NCI-H774 (cell line): ENCODE results near the gene RCCD1.

Source experiments
- DNase-seq: peaks from one replicate; lab custom pipeline; 2025; lab: John Stamatoyannopoulos, UW

RCCD1 gene

DNA sequence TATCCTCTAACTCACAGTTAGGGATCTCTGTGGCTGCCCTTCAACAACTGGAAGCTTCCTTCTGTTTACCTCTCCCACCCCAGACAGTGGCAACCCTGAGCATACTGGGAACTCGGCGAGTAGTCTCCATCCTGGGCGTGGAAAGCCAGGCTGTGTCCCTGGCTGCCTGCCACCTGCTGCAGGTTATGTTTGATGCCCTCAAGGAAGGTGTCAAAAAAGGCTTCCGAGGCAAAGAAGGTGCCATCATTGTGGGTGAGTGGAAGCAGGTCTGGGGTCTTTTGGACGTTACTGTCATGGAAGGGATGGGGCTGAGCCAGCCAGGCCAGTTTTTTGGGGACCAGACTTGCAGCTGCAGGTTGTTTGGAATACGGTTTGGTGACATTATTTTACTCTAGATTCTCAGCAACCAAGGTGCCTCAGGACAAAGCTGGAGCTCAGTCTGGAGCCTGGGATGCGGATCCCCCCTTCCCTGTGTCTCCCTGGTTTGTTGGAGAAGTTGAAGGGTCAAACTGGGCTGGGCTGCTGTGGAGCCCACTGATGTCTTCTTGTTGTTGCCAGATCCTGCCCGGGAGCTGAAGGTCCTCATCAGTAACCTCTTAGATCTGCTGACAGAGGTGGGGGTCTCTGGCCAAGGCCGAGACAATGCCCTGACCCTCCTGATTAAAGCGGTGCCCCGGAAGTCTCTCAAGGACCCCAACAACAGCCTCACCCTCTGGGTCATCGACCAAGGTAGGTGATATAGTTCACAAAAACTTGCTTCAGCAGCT, 12.1 kb upstream of the RCCD1 start:
- no peak for DNase-seq

DNA sequence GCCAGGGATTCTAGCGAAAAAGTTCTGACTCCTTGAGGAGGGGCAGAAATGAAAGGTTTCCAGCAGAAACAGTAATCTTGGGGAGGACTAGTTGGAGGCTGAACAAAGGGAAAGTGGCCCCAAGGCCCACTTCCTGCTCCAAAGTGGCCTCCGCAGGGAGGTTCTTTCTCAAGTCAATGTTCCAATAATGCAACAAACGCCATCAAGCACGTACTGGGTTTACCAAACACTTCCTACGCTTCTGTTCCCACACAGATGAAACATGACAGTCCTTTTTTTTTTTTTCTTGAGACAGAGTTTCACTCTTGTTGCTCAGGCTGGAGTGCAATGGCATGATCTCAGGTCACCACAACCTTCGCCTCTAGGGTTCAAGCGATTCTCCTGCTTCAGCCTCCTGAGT, 9.6 kb upstream of the RCCD1 start:
- no peak for DNase-seq

DNA sequence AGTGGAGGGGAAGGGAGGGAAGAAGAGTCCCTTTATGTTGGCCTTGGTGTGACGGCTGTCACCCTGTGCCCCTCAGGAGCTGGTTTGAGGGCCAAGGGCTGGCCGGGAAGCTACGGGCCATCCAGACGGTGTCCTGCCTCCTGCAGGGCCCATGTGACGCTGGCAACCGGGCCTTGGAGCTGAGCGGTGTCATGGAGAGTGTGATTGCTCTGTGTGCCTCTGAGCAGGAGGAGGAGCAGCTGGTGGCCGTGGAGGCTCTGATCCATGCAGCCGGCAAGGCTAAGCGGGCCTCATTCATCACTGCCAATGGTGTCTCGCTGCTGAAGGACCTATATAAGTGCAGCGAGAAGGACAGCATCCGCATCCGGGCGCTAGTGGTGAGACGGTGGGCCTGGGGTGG, 8.1 kb upstream of the RCCD1 start:
- DNase-seq = no peak

DNA sequence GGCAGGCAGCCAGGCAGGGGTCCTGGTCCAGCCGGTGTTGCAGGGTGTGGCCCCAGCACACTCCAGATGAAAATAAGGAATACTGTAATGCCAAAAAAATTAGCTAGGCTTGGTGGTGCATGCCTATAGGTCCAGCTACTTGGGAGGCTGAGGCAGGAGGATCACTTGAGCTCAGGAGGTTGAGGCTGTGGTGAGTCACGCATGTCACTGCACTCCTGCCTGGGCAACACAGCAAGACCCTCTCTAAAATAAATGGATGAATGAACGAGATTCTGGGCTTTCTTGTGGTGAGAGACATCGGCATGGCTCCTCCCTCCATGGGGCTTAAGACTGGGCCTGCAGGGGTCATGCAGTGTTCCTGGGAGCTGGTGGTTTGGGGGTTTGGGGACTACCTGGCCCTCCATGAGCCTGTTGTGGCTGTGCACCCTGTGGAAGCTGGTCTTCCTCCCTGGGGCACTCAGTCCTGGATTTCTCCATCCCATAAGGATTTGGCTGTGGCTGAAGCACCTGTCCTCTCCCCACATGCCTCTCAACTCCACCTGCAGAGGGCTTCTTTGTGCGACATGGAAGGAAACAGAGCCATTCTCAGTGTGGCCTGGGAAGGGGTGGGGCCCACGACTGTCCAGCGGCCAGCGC, 7.6 kb upstream of the RCCD1 start:
- no peak for DNase-seq

DNA sequence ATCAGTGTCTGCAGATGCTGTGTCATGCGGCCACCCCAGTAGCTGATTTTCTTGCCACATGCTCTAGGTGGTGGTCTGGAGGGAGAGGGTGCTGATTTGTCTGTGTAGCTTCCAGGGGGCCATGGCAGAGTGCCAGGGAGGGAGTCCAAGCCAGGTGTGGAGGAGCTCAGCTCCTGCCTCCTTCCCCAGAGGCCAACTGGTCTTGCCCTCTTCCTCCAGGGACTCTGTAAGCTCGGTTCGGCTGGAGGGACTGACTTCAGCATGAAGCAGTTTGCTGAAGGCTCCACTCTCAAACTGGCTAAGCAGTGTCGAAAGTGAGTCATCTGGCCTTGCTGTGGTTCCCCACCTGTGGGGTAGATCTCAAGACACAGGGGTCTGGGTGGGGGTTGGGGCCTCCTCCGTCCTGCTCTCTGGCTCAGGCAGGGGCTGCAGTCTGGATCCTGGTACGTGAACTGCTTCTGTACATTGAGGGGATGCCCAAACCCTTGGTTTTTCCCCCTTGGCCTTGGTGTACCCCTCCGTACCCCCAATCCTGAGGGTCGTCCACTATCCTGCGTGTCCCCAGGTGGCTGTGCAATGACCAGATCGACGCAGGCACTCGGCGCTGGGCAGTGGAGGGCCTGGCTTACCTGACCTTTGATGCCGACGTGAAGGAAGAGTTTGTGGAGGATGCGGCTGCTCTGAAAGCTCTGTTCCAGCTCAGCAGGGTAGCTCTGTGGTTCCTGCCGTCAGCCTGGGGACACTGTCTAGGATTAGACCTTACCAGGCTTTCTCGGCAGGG, 6.9 kb upstream of the RCCD1 start:
- no peak for DNase-seq

DNA sequence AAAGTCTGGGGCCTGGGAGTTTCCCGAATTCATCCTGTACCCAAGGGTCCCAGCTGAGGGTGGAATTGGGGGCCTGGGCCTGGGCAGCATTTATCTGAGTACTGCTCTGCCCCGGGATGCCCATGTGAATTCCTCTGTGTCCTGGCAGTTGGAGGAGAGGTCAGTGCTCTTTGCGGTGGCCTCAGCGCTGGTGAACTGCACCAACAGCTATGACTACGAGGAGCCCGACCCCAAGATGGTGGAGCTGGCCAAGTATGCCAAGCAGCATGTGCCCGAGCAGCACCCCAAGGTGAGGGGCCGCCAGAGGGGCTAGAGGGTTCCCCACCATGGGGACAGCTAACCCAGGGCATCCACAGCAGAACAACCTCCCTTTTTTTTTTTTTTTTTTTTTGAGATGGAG, 6.2 kb upstream of the RCCD1 start:
- no peak for DNase-seq

DNA sequence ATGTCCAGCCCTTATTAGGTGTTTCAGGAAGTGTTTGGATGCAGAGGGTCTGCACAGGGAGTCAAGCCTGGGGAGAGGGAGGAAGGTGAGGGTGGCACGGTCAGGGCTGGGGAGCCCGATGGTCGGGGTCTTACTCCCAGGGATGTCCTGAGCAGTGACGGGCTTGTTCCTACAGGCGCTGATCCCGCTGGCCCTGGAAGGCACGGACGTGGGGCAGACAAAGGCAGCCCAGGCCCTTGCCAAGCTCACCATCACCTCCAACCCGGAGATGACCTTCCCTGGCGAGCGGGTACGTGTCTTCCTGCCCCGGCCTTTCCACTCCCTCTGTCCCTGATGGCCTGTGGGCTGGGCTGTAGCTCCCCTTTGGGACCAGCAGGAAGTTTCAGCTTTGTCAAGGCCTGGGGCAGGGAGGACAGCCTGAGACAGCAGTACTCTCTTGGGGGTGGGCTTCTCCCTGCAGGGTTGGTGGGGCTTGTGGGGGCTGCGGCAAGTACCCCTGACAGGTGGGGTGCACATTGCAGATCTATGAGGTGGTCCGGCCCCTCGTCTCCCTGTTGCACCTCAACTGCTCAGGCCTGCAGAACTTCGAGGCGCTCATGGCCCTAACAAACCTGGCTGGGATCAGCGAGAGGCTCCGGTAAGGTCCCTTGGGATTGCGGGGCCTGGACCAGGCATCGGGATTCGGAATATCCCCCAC, 4.6 kb upstream of the RCCD1 start:
- no peak for DNase-seq

DNA sequence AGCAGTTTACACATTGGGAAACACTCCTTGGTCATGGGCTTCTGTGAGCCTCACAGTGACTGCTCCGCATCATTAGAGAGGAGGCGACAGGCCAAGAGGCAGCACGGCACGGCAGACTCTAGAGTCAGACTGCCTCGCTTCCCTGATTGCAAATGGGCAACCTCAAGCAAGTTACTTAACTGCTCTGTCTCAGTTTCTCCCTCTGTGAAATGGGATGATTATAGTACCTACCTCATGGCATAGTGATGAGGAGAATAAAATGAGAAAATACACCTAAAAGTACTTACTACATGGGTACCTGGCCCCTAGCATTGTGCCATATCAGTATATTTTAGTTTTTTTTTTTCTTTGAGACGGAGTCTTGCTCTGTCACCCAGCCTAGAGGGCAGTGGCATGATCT, 4.0 kb upstream of the RCCD1 start:
- DNase-seq = no peak

DNA sequence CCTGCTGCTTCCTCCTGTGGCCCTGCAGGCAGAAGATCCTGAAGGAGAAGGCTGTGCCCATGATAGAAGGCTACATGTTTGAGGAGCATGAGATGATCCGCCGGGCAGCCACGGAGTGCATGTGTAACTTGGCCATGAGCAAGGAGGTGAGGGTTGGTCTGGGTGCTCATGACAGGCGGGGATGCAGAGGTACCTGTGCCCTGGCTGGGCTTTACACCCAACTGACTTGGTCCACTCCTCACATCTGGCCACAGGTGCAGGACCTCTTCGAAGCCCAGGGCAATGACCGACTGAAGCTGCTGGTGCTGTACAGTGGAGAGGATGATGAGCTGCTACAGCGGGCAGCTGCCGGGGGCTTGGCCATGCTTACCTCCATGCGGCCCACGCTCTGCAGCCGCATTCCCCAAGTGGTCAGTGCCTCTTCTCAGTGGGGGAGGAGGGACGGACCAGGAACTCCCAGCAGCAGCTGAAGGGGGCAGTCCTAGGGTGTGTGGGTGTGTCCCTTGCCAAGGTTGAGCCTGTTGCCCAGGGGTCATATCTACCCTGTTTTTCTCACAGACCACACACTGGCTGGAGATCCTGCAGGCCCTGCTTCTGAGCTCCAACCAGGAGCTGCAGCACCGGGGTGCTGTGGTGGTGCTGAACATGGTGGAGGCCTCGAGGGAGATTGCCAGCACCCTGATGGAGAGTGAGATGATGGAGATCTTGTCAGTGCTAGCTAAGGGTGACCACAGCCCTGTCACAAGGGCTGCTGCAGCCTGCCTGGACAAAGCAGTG, 1.6 kb upstream of the RCCD1 start:
- no peak for DNase-seq

DNA sequence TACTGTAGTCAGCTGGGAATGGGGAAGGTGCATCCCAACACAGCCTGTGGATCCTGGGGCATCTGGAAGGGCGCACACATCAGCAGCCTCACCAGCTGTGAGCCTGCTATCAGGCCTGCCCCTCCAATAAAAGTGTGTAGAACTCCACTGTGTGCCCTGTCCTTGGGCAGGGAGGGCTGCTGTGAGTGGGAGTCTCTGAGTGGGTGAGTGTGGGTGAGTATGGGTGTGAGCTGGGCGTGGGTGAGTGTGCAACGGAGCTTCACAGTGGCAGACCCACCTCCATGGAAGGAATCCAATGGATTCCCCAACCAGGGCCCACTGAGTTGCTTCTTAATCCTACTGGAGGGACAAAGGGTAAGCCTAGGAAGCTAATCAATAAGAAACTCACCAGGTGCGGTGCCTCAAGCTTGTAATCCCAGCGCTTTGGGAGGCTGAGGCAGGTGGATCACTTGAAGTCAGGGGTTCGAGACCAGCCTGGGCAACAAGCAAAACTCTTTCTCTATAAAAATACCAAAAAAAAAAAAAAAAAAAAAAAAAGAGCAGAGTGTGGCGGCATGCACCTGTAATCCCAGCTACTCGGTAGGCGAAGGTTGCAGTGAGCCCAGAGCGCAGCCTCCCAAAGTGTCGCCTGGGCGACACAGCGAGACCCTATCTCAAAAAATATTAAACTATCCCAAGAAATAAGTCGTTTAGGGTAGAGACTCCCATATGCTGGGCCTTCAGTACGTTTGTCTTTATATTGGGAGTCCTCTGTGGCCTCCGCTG, 555 bp upstream of the RCCD1 start:
- no peak for DNase-seq

DNA sequence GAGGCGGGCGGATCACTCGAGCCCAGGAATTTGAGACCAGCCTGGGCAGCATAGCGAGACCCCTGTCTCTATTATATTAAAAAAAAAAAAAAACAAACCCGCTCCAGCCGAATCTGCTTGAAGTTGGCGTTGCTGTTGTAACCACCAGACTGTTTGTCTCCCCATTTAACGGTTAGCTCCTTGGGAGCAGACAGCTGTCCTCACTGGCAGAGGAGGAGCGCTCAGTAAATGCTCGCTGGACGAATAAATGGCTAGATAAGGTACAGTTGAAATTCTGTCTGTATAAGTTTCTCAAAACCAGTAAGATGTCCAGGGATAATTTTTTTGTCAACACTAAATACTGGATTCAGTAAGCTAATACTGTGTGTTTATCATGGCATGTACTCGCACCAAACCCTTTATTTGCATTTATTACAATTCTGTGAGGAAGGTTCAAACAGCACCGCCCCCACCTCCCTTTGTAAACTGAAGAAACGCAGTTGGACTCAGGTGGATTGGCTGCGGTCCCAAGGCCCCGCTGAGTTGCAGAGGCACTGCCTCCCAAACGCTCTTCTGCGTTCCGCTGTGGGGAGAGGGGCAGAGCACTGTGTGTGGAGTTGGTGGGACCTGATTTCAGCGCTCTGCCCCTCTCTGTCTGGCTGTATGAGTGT, 1.1 kb downstream of the RCCD1 start:
- peak; percentile 35 for DNase-seq

DNA sequence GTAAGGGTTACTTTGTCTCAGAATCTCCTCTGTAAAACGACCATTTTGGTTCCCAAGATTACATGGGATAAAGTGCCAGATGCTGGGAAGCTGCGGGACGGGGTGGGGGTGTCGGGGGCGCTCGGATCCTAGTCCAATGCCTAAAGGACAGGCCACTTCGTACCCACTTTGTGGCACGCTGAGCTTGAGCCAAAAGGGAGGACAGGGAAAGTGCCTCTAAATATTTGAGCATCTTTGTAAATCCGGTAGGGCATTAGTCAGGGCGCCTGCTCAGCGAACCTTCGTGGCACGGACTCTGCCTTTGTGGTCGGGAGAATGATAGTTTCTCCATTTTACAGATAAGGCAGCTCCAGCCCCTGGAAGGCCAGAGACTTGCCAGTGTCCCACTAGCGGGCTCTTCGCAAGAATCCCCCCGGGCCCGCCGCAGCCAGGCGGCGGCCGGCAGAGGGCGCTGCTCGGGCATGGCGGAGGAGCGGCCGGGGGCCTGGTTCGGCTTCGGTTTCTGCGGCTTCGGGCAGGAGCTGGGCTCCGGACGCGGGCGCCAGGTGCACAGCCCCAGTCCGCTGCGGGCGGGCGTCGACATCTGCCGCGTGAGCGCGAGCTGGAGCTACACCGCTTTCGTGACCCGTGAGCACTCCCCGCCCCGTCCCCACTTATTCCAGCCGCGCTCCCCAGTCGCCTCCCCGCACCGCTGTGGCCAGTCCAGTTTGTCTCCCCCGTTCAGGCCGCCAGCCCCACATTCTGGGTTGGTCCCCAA, 1.8 kb downstream of the RCCD1 start:
- peak; percentile 69 for DNase-seq

DNA sequence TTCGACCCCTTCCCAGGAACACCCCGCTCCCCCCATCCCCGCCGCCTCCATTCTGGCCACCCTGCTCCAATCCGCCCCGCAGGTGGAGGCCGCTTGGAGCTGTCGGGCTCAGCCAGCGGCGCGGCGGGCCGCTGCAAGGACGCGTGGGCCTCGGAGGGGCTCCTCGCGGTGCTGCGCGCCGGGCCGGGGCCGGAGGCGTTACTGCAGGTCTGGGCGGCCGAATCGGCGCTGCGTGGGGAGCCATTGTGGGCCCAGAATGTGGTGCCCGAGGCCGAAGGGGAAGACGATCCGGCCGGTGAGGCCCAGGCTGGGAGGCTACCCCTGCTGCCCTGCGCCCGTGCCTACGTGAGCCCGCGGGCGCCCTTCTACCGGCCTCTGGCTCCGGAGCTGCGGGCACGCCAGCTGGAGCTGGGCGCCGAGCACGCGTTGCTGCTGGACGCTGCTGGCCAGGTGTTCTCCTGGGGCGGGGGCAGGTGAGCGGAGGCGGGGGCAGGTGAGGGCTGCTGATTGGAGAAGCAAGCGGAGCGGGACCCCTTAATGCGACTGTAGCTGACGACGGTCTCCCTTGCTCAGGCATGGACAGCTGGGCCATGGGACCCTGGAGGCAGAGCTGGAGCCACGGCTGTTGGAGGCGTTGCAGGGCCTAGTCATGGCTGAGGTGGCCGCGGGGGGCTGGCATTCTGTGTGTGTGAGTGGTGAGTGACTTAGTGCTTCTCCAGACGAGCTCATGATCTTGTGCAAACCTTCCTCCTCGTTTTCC, 2.5 kb downstream of the RCCD1 start:
- no peak for DNase-seq

DNA sequence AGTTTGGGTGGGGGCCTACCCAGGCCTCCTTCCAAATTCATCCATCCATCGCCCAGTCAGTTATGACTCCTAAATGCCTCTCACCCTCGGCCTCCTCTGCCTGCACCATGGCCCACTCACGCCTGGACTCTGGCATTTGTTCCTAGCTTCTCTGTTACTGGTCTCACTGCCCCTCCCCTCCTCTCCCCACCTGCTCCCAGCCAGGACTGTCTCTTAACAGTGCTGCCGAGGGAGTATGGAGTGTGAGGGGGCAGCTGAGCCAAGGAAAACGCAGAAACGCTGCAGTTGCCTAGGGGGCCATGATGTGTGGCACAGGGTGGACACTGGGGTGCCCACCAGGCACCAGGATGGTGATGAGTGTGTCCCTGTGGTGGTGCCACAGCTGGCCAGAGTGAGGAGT, 3.1 kb downstream of the RCCD1 start:
- DNase-seq = no peak

DNA sequence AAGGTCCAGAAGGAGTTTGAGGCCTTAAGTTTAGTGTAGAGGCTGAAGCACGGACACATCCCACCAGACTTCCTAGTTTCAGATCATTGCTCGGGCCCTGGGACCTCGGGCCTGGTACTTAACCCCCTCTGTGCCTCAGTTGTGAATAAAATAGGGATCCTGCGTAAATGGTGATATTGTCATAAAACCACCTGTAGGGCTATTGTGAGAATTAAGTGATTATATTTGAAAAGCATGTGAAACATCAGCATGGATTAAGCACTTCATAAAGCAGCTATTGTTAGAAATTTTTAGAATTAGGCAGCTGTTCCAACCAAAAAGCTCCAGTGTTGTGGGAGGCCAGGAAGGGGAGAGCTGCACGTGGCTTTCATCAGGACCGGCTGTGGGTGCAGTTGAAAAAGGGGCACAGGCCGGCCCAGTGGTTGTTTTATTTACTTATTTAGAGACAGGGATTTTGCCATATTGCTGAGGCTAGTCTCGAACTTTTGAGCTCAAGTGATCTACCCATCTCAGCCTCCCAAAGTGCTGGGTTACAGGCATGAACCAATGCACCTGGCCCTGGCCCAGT, 4.4 kb downstream of the RCCD1 start:
- DNase-seq = no peak

DNA sequence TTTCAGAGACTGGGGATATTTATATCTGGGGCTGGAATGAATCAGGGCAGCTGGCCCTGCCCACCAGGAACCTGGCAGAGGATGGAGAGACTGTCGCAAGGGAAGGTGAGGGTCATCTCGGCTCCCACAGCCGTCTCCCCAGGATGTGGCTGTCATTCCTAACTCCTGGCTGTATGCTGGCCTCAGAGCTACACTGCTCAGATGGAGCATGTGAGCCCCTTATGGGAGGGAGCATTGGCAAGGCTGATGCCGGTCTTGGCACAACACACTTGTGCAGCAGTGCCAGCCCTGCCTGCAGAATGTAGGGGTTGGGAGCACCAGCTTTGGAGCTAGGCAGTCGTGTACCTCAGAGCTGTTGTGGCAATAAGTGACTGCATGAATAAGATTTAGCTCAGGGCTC, 5.2 kb downstream of the RCCD1 start:
- no peak for DNase-seq

DNA sequence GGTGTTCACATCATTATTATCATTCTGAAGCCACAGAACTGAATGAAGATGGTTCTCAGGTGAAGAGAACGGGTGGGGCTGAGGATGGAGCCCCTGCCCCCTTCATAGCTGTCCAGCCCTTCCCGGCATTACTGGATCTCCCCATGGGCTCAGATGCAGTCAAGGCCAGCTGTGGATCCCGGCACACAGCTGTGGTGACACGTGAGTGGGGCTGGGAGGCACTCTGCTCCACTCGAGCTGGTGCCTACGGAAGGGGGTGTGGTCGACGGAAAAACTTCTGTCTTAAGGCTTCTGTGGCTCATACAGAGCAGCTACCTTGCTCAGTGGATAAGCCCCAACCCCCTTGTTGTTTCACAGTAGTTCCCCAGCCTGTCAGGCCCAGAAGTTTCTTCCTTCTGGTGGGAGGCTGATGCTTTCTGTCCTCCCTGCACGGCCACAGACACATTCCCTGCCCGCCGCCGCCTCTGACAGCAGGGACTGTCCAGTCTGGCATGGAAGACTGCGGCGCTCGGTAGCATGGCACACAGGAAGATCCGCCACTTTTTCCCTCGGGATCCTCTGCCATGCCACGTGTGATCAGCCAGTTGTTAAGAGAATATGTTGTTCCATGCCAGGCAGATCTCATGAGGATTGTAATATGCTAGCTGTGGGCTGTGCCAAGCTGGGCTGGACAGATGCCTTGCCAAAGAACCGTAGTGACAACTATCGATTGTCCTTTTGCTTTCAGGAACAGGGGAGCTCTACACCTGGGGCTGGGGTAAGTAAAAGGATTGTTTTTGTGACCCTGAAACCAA, 5.8 kb downstream of the RCCD1 start:
- no peak for DNase-seq

DNA sequence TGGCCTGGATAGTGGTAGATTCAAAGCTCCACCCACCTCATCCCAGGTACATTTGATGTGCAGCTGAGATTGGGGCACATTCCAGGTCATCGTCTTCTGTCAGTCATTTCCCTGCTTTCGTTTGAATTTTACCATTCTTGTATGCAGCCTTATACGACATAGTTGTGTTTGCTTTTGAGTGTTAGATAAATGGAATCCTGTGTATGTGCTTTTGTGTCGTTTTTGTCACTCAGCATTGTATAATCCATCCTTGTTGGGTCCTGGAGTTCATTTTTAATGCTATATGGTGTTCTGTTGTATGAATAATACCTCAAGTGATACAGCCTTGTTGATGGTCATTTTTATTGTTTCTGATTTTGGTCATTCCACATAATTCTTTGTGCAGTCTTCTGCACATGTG, 7.3 kb downstream of the RCCD1 start:
- no peak for DNase-seq
